NB4 (cell line): Measurements from ENCODE around the gene GALNT18.

Source experiments
- CTCF ChIP-seq: IDR thresholded peaks from one replicate; pipeline ENCODE4 v1.5.1; 2012; ENCODE audit warnings: low read depth, low read length
- MYC ChIP-seq: IDR thresholded peaks from 2 replicates; pipeline ENCODE4 v1.6.1; 2011; ENCODE audit warnings: low read depth, low read length
- POLR2A ChIP-seq: IDR thresholded peaks from 2 replicates; pipeline ENCODE4 v1.6.1; 2011; ENCODE audit warnings: mild to moderate bottlenecking; ENCODE audit not compliant: insufficient read length; ENCODE audit errors: extremely low read depth
- TF ChIP-seq, protein P1 (sequence below): IDR thresholded peaks from 2 replicates; pipeline ENCODE4 v1.6.1; 2011; ENCODE audit warnings: low read depth, low read length

DNA sequence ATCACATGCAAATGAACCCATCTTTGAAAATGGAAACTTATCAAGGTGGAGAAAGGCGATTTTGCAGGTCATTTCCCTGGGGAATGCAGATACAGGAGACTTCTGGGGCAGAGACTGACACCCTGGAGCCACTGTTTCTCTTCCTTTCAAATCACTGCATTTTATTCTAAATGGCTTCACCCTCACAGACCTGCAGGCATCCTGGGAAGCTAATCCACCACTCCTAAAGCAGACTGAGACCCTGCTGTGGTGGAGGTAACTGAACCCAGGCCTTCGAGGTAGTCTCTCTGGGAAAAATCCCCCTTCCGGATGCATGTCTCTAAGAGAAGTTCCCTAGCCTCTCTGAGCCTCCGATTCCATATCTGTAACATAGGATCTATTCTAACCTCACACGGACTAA is 247.9 kb downstream of the GALNT18 start:
- no peak for TF ChIP-seq CTCF
- TF ChIP-seq, protein P1, sequence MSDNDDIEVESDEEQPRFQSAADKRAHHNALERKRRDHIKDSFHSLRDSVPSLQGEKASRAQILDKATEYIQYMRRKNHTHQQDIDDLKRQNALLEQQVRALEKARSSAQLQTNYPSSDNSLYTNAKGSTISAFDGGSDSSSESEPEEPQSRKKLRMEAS = no peak
- TF ChIP-seq POLR2A = no peak
- TF ChIP-seq MYC = no peak
